NB4 (cell line): ENCODE data around the gene RPS6KA2.

Source experiments
- DNase-seq: peaks from one replicate; pipeline ENCODE4 v3.0.0; 2010; ENCODE audit warnings: low read depth
- H3K4me3 ChIP-seq: one replicate; pipeline ENCODE4 v1.5.1; 2011; ENCODE audit warnings: mild to moderate bottlenecking, low read depth, low read length, moderate library complexity
- MYC ChIP-seq: IDR thresholded peaks from 2 replicates; pipeline ENCODE4 v1.6.1; 2011; ENCODE audit warnings: low read depth, low read length
- POLR2A ChIP-seq: IDR thresholded peaks from 2 replicates; pipeline ENCODE4 v1.6.1; 2011; ENCODE audit warnings: mild to moderate bottlenecking; ENCODE audit not compliant: insufficient read length; ENCODE audit errors: extremely low read depth
- TF ChIP-seq, protein P1 (sequence below): IDR thresholded peaks from 2 replicates; pipeline ENCODE4 v1.6.1; 2011; ENCODE audit warnings: low read depth, low read length
- TF ChIP-seq, protein P2 (sequence below): IDR thresholded peaks from one replicate; pipeline ENCODE4 v1.5.1; 2012; ENCODE audit warnings: low read depth, low read length

RPS6KA2 gene

DNA sequence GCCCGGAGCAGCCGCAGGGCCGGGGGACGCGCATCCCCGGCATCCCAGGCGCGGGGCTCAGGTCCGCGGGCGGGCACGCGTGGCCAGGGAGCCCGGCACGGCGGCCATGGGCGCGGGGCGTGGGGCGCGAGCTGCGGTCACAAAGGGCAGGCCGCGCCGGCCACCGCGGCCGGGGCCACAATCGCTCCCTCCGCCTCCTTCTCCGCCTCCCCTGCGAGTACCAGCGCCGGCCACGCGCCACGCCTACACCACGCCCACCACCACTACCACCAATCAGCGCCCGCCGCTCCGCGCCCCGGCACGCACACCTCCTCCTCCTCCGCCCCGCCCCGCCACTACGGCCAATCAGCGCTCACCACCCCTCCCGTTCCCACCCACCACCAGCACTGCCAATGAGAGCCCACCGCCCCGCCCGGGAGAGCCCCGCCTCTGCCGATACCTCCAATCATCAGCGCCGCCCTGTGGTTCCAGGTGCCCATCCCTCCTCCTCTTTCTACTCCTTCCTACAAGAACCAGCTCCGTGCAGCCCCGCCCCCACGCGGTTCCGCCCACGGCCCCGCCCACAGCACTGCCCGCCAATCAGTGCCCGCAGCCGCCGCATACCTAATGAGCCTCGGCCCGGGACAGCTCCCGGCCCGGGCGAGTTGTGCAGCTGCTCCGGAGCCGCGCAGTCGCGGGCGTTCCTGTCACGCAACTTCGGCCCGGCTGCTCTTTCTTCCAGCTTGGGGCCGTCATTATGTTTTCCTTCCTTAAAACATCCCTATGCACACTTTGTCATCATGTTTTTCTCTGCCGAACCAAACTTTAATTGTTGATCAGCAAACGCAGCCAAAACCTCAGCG, at the start of gene RPS6KA2:
Gene RPS6KA2, minus strand, starts transcription at position 219 of the 842 bp plus-strand sequence. CDS start 232 bp downstream, outside the sequence.
- TF ChIP-seq, protein P1, sequence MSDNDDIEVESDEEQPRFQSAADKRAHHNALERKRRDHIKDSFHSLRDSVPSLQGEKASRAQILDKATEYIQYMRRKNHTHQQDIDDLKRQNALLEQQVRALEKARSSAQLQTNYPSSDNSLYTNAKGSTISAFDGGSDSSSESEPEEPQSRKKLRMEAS, result peak; percentile 57
- TF ChIP-seq, protein P2, sequence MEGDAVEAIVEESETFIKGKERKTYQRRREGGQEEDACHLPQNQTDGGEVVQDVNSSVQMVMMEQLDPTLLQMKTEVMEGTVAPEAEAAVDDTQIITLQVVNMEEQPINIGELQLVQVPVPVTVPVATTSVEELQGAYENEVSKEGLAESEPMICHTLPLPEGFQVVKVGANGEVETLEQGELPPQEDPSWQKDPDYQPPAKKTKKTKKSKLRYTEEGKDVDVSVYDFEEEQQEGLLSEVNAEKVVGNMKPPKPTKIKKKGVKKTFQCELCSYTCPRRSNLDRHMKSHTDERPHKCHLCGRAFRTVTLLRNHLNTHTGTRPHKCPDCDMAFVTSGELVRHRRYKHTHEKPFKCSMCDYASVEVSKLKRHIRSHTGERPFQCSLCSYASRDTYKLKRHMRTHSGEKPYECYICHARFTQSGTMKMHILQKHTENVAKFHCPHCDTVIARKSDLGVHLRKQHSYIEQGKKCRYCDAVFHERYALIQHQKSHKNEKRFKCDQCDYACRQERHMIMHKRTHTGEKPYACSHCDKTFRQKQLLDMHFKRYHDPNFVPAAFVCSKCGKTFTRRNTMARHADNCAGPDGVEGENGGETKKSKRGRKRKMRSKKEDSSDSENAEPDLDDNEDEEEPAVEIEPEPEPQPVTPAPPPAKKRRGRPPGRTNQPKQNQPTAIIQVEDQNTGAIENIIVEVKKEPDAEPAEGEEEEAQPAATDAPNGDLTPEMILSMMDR, result no peak
- peak; percentile 70 for TF ChIP-seq MYC
- DNase-seq, result peak; percentile 100
- peak within 1 kb of the TSS; percentile 47 for H3K4me3 ChIP-seq

DNA sequence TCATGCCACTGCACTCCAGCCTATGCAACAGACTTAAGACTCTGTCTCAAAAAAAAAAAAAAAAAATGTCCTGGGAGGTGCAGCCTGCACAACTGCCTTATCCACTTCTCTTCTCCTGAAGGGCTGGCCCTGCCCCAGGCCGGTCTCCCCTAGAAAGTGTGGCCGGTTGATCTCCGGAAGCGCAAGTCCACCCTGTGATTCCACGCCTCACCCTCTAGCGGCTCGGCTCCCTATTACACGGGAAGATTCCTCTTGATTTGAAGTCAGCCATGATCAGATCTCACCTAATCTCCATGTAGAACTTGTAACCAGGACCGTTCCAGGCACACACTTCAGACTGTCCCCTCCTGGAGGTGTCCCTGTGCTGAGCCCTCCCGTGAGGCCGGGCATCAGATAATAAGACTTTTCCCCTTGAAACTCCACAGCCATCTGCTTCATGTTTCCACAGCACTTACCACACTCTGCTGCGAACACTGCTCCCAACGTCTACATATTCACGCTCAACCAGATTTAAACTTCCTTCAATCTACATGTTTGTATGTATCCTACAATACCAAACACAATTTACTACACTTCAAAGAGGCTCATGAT, 49.3 kb upstream of the RPS6KA2 start:
- TF ChIP-seq POLR2A, result no peak
- TF ChIP-seq, protein P2, result no peak
- TF ChIP-seq, protein P1, result no peak
- no peak for TF ChIP-seq MYC
- no peak for DNase-seq

DNA sequence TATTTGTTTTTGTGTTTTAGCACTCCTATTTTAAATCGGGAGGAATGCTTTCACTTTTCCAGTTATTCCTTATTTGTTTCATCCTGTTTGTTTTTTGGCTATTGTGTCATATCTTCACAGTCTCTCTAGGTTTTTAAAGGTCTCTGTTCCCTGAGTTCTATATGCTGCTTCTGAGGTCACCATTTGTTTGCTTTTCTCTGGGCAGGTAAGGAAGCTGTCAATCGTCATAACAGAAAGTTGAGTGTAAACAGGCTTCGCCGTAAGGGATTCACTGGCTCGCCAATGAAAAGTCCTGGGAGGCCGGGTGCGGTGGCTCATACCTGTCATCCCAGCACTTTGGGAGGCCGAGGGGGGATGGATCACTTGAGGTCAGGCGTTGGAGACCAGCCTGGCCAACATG, 48.7 kb upstream of the RPS6KA2 start:
- DNase-seq, result no peak
- no peak overlapping the region for H3K4me3 ChIP-seq
- TF ChIP-seq MYC (no peak), POLR2A (no peak)
- TF ChIP-seq, protein P1, result no peak
- TF ChIP-seq, protein P2, result no peak

More for the DNA sequence above, 49.3 kb upstream of the RPS6KA2 start:
- no peak overlapping the region for H3K4me3 ChIP-seq

DNA sequence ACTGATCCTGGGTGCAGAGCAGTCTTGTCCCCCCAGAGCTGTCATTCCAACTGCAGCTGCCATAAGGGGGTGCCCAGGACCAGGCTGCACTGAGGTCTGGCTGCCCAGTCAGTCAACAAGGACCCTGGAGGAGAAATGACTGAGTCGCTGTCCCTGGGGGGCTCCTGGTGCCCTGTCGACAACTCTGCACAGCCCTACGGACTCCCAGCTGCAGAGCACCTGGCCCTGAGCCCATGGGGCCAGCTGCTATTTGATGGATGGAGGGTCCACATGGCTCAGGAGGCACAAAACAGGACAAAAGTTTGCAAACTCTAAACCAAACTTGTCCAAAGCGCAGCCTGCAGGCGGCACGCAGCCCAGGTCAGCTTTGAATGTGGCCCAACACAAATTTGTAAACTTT, 46.3 kb upstream of the RPS6KA2 start:
- H3K4me3 ChIP-seq, result no peak overlapping the region
- TF ChIP-seq, protein P2, result no peak
- TF ChIP-seq POLR2A (no peak), MYC (no peak)
- TF ChIP-seq, protein P1, result no peak
- no peak for DNase-seq

DNA sequence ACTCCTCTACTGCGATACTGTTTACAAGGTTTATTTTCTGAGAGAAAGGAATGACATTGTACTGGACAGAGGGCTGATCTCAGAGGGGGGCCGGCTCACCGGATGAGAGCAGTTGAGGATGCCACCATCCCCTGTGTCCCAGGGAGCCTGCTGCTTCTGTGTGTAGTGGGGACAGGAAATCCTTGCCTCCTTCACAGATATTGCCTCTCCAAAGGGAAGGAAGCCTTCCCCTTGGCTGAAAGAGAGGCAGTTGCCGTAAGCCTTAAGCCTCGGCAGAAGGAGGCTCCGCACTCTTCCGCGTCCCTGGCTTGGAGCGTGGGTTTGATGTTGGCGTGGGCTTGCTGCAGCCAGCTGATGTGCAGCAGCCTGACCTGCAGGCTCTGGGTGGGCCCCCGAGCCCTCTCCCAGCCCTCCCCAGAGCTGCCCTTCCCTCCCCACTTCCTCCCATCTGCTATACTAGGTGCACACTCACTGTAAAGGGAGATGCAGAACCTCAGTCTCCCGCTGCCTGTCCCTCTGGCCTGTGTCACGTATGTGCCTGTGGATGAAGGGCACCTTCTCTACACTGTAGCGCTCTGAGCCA, 45.7 kb upstream of the RPS6KA2 start:
- no peak overlapping the region for H3K4me3 ChIP-seq
- no peak for DNase-seq
- TF ChIP-seq, protein P1, result no peak
- TF ChIP-seq, protein P2, result no peak
- no peak for TF ChIP-seq POLR2A
- TF ChIP-seq MYC, result no peak
